SHP77 (cell line): ENCODE data around the gene CCRL2.
"Not testable (repeated sequence)": the region's sequence is repeated elsewhere in the genome, so short reads cannot be mapped to it uniquely, and the experiment has no call there.

Experiments used
- DNase-seq, 2 experiments: peaks; one replicate each; lab custom pipeline; 2025; lab: John Stamatoyannopoulos, UW

The CCRL2 gene

DNA sequence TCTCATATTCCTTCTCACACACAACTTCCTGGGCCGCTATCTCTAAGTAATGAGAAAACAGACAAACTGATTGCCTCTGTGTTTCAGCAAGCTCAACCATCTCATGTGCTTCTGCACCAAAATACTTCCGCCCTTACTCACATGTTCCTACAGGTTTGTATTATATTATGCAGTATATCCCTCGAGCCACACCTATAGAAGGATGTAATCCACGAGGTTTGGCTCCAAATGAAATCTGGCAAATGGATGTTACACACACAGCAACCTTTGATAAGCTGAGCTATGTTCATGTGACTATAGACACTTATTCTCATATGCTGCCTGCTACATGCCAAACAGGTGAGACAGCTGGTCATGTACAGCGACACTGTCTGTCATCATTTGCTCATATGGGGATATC is 22.6 kb downstream of the CCRL2 start:
- no peak for DNase-seq

- DNase-seq = not testable (repeated sequence)
These were observed 23.8 kb downstream of the CCRL2 start for GRCh38 chr3:46430879-46431278.

DNA sequence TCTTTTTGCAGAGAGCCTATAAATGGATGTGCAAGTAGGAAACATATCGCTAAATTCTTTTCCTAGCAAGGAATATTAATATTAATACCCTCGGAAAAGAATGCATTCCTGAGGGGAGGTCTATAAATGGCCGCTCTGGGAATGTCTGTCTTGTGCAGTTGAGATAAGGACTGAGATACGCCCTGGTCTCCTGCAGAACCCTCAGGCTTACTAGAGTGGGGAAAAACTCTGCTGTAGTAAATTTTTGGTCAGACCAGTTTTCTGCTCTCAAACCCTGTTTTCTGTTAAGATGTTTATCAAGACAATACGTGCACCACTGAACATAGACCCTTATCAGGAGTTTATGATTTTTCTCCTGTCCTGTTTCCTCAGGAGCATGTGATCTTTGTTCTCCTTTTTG is 24.8 kb downstream of the CCRL2 start:
- not testable (repeated sequence) for DNase-seq

DNA sequence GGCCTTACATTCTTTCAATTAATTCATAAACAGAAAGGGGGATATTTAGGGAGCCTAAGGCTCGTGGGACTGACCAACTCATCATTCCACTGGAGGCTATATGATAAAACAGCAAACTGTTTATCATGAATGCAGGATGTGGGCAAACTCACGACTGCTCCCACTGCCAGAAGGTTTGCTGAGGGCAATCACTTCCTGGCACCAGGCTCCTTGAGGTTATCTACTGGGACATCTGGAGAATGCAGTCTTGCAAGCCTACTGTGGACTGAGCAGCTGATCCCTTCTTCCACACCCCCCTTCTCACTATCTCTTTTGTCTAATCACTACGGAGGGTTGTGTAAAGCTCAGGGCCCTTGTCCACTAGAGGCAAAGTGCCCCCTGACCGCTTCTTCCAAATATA is 26.1 kb downstream of the CCRL2 start:
- not testable (repeated sequence) for DNase-seq

DNA sequence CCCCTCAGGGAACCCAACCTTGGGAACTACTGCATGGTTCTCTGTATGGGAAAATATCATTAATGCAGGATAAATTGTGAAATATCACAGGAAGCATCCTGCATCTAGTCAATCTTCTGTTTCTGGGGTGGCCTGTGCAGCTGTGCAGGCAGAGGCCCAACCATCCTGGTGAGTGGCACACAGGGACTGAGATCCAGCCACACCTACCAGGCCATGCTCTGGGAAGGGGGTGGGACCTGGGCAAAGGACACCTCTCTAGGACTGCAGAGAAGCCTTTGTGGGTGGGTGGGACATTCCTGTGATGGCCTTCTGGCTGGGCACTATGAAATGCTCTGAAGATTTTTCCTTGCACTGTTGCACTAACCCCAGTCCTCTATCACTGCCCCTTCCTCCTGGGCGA is 26.8 kb downstream of the CCRL2 start:
- DNase-seq = no peak

- DNase-seq = no peak
These were observed 28.1 kb downstream of the CCRL2 start for GRCh38 chr3:46435081-46435726.

GRCh38 chr3:46438831-46439230 is 31.8 kb downstream of the CCRL2 start:
- no peak for DNase-seq

DNA sequence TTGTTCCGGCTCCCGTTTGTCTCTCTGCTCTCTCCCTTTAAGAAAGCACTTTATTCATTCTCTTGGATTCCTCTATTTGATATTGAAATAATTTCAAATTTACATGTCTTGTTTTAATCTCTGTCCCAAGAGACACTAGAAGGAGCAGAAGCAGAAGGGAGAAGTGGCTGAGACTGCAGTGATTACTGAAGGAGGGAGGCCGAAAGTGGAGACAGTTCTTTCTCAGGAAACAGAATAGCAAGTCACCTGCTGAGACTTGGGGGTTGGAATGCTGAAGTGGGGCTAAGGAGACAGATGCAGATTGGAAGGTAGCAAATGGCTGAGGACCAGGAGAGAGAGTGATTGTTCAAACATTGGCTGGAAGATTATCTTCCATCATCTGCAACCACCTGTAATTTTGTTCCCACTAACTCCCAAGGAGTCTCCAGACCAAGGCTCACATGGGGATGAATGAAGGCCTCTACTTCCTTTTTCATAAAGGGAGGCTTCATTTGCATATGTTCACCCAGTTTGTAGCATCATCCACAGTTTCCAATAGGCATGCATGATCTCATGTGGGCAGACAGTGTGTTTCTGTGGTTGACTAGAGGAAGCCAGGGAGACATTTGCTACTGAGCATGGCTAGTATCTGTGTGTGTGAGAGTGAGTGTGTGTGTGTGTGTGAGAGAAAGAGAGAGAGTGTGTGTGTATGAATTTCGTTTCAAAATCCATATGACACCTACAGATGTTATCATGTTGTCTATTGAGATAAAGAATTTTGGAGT is 33.7 kb downstream of the CCRL2 start:
- DNase-seq = no peak

GRCh38 chr3:46442576-46443530 is 35.8 kb downstream of the CCRL2 start:
- DNase-seq = peak in 1 of 2 experiments; percentile 35

DNA sequence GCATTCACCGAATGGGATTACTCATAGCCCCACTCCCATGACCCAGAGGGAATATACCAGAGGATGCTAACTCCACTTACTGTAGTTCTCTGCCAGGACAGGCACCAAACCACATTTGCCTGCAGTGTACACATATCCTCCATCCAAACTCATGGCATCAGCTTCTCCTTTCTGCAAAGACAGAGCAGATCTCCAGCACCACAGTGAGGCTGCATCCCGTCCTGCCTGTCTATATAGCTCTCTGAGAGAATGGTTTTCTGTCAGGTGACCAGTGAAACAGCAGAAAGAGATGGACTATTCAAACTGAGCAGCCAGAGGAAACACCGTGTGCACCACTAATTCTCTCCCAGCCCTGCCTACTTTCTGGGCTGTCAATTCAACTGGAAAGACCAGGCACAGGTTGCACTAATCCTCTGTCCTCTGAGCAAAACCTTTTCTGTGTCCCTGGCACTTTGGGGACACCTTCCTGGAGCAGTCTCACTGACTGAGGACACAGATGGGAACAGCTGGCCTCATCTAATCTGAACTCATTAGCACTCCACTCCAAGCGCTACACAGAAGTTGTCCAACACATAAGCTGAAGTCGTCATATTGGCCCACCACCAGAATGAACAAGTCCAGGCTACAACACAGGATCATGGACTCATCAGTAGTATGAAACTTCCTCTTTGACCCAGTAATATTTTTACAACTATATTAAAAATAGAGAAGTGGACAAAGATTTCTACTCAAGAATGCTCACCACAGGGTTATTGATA is 40.3 kb downstream of the CCRL2 start:
- DNase-seq = no peak

- no peak for DNase-seq
These were observed 41.7 kb downstream of the CCRL2 start for GRCh38 chr3:46448721-46449120.

- no peak for DNase-seq
These were observed 42.9 kb downstream of the CCRL2 start for GRCh38 chr3:46449755-46450552.

DNA sequence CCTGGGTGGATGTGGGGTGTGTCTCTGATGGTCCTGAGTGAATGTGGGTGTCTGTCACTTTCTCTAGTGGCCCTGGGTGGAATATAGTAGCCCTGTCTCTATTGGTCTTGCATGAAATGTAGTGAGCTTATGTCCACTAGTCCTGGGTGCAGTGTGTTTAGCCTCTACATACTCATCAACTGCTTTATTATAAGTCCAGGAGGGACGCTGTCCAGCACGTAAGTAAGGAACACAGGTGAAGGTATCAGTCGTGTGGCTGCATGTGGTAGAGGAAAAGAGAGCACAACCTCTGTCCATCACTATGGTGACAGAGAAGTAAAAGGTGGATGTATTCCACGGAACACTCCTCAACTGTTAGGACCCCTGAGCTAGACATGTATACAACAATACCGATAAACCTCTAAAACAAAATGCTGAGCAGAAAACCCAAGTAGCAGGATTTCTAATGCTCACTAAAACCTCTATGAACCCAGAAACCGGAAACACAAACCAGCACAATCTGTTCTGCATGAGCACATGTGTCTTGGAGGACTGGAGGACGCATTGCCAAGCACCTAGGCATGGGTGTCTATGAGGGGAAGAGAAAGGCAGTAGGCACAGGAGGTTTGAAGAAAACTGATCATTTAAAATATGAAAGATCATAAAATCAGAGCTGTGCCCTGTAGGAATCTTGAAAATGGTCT is 46.6 kb downstream of the CCRL2 start:
- DNase-seq = no peak

- DNase-seq = no peak
These were observed 47.1 kb downstream of the CCRL2 start for GRCh38 chr3:46454209-46454595.

DNA sequence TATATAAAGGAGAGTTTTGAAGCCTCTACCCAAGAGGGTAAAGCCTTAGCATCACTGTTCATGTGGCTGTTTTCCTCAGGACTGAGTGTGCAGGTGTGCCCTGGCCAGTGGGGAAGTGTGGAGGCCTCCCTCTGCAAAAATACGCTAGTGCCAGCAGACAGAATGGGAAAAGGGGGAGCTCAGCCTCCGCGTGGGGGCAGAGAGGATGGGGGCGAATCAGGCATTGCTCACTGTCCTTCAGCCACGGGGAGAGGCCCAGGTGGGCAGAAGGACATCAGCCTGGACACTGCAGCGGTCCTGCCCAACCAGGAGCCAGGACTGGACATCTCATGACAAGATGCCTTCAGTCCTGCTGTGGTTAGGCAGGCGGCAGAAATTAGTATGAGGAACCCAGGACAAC is 47.5 kb downstream of the CCRL2 start:
- DNase-seq = no peak

DNA sequence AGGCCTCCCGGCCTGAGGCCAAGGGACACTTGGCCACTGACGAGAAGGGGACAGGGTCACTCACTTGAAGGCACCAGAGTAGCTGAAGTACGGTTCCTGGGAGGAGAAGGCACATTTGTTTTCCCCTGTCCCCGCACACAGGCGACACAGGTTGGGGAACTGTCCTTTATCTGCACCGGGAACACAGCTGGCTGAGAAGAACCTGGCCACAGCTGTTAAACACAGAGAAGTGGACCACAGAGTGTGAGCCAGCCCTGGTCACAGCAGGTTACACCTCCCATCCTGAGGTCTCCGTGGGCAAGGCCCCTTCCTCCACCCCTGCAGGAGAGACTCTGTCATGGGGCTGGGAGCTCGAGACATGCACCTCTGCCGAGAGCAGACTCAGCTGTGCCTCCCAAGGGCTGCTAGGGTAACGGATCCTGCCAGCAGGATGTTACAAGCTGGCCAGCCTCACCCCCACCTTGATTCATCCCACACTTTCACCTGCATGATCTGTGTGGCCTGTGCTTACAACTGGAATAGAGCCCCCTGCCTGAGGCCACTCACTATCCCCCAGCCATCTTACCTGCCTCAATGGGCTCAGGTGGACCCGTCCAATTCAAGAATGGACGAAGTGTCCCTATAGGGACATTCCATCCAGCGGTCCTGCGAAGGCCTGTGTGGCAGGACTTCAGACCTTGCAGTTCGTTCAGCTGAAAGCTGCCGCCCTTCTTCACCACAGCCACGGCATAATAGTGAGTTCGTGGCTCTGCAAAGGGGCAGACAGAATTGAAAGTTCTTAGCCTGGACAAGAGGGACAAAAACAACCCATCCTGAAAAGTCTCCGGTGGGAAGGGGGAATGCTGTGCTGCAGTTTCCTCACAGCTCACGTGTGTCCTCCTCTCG is 48.4 kb downstream of the CCRL2 start:
- no peak for DNase-seq

DNA sequence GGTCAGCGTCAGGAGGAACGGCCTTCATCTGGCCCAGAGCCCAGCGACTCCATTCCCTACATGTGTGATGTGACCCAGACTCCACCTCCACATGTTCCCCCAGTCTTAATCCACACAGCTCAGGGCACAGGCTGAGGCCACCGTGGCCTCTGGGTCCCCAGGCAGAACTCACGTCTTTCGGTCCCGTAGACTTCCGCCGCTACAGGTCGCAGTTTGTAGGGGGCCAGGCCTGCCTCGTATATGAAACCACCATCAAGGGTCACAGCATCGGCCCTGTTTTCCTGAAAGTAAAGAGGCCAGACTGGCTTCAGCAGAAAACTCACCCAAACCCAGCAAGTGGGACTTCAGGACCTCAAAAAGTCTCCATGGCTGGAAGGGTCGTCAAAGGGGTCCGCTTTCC is 49.1 kb downstream of the CCRL2 start:
- DNase-seq = no peak
